Liver (tissue), 9 donors: ENCODE results near the gene SSR3. TPM values are rescaled to one million over a fixed set of nuclear protein-coding genes. Genes with fewer than 3 reads are reported as not detected.

Experiments used
- DNase-seq: peaks from one replicate; pipeline ENCODE4 v3.0.0-alpha.2; 2017; ENCODE audit warnings: low spot score
- H3K27ac ChIP-seq, 2 donors: one replicate each; pipeline ENCODE4 v1.7.0; 2013; ENCODE audit warnings: inconsistent platforms in 2 of 2, low read length in 2 of 2, control low read depth in 1 of 2, low read depth in 1 of 2, mild to moderate bottlenecking in 1 of 2
- H3K27me3 ChIP-seq, 4 donors: one replicate each; pipeline versions ENCODE4 v1.6.1 to v1.7.0; 2013; ENCODE audit warnings: low read length in 3 of 4, inconsistent platforms in 1 of 4, mild to moderate bottlenecking in 1 of 4, moderate library complexity in 1 of 4; ENCODE audit not compliant: control insufficient read depth in 4 of 4, insufficient read depth in 4 of 4
- H3K36me3 ChIP-seq, 4 donors: one replicate each; pipeline versions ENCODE4 v1.6.1 to v1.7.0; 2013; ENCODE audit warnings: low read length in 3 of 4, mild to moderate bottlenecking in 3 of 4, low read depth in 1 of 4, moderate library complexity in 1 of 4; ENCODE audit not compliant: control insufficient read depth in 4 of 4, insufficient read depth in 3 of 4
- H3K4me1 ChIP-seq, 4 donors: one replicate each; pipeline versions ENCODE4 v1.6.1 to v1.7.0; 2013; ENCODE audit warnings: low read length in 3 of 4, mild to moderate bottlenecking in 3 of 4, moderate library complexity in 1 of 4; ENCODE audit not compliant: control insufficient read depth in 4 of 4, insufficient read depth in 4 of 4
- H3K4me3 ChIP-seq, 3 donors: one replicate each; pipeline versions ENCODE4 v1.6.1 to v1.7.0; 2013; ENCODE audit warnings: low read length in 3 of 3, control low read depth in 1 of 3, low read depth in 1 of 3, mild to moderate bottlenecking in 1 of 3
- H3K9ac ChIP-seq, 2 donors: one replicate each; pipeline ENCODE4 v1.7.0; 2013; ENCODE audit warnings: low read length in 2 of 2, mild to moderate bottlenecking in 2 of 2, moderate library complexity in 2 of 2, control low read depth in 1 of 2, low read depth in 1 of 2
- H3K9me3 ChIP-seq, 4 donors: one replicate each; pipeline versions ENCODE4 v1.6.1 to v1.7.0; 2013; ENCODE audit warnings: low read length in 3 of 4; ENCODE audit not compliant: control insufficient read depth in 4 of 4
- ATF3 ChIP-seq: IDR thresholded peaks from 2 replicates; pipeline ENCODE4 v1.6.1; 2016; ENCODE audit warnings: antibody characterized with exemption
- CTCF ChIP-seq: fragments of 150-350 bp; IDR thresholded peaks from 2 replicates; pipeline ENCODE4 v1.5.1; 2017; ENCODE audit warnings: improper control_type of control experiment, low read depth, low read length; ENCODE audit not compliant: missing input control
- EGR1 ChIP-seq, 2 donors: IDR thresholded peaks; 2 replicates each; pipeline ENCODE4 v1.6.1; 2016 to 2018; ENCODE audit warnings: antibody characterized with exemption in 2 of 2, low read depth in 2 of 2
- FOXA1 ChIP-seq: IDR thresholded peaks from 2 replicates; pipeline ENCODE4 v1.6.1; 2016; ENCODE audit warnings: antibody characterized with exemption
- FOXA2 ChIP-seq: IDR thresholded peaks from 2 replicates; pipeline ENCODE4 v1.6.1; 2016; ENCODE audit warnings: antibody characterized with exemption
- GABPA ChIP-seq, 2 donors: IDR thresholded peaks in 1 of 2; conservative IDR thresholded peaks in 1 of 2; 2 replicates each; pipeline ENCODE4 v1.6.1; 2016; ENCODE audit warnings: antibody characterized with exemption in 2 of 2, mild to moderate bottlenecking in 1 of 2, moderate library complexity in 1 of 2
- HNF4A ChIP-seq, 2 donors: conservative IDR thresholded peaks; 2 replicates each; pipeline ENCODE4 v1.6.1; 2016; ENCODE audit warnings: antibody characterized with exemption in 2 of 2, mild to moderate bottlenecking in 2 of 2
- HNF4G ChIP-seq: IDR thresholded peaks from 2 replicates; pipeline ENCODE4 v1.6.1; 2016; ENCODE audit warnings: antibody characterized with exemption
- JUND ChIP-seq, 2 donors: IDR thresholded peaks; 2 replicates each; pipeline ENCODE4 v1.6.1; 2016; ENCODE audit warnings: antibody characterized with exemption in 2 of 2
- MAX ChIP-seq: IDR thresholded peaks from 2 replicates; pipeline ENCODE4 v1.6.1; 2016; ENCODE audit warnings: antibody characterized with exemption
- NR2F2 ChIP-seq: IDR thresholded peaks from 2 replicates; pipeline ENCODE4 v1.6.1; 2016; ENCODE audit warnings: antibody characterized with exemption
- RAD21 ChIP-seq, 2 donors: IDR thresholded peaks; 2 replicates each; pipeline ENCODE4 v1.6.1; 2016; ENCODE audit warnings: antibody characterized with exemption in 2 of 2, mild to moderate bottlenecking in 2 of 2
- RXRA ChIP-seq, 2 donors: IDR thresholded peaks; 2 replicates each; pipeline ENCODE4 v1.6.1; 2017 to 2018; ENCODE audit warnings: antibody characterized with exemption in 2 of 2, mild to moderate bottlenecking in 1 of 2
- SP1 ChIP-seq: IDR thresholded peaks from 2 replicates; pipeline ENCODE4 v1.6.1; 2018; ENCODE audit warnings: antibody characterized with exemption, mild to moderate bottlenecking
- TAF1 ChIP-seq: conservative IDR thresholded peaks from 2 replicates; pipeline ENCODE4 v1.6.1; 2016; ENCODE audit warnings: antibody characterized with exemption, mild to moderate bottlenecking
- YY1 ChIP-seq: IDR thresholded peaks from 2 replicates; pipeline ENCODE4 v1.6.1; 2016; ENCODE audit warnings: antibody characterized with exemption, mild to moderate bottlenecking
- ZBTB33 ChIP-seq: IDR thresholded peaks from 2 replicates; pipeline ENCODE4 v1.6.1; 2016; ENCODE audit warnings: antibody characterized with exemption
- WGBS: extraction: QIAGEN DNeasy Blood & Tissue Kit; methylation state at CpG from one replicate; pipeline ENCODE4 v1.1.7; 2013; 5-methylcytosine and 5-hydroxymethylcytosine counted together
- polyA plus RNA-seq, 2 donors: library from polyadenylated mRNA; stranded (reverse) in 1 of 2; unstranded in 1 of 2; fragments of 200-250 nt in 1 of 2; fragments of >200 nt in 1 of 2; fragmentation: Nextera tagmentation in 1 of 2; extraction: Ambion mirVana in 1 of 2; gene quantifications; one replicate each; pipeline versions ENCODE4 v1.2.1 to v1.2.3, GENCODE V29; 2013 to 2015
- total RNA-seq, 2 donors: library from RNA; depleted of rRNA; stranded (reverse); fragments of >200 nt; gene quantifications; one replicate each; pipeline ENCODE4 v1.2.3, GENCODE V29; 2014
- TF ChIP-seq, protein P1 (sequence below): IDR thresholded peaks from 2 replicates; pipeline ENCODE4 v1.6.1; 2016; ENCODE audit warnings: antibody characterized with exemption, mild to moderate bottlenecking
- donor health status: healthy.
- donor health status: healthy.
- donor health status: healthy.
- donor health status: healthy.
- donor health status: healthy.

SSR3 gene
- total and polyA plus RNA-seq, 4 donors = 63.7 to 168 (median 115) TPM

- Histone ChIP-seq H3K4me1 (peaks cover 0 to 2% (median 1%) of the 10 kb centered on the region in 4 donors), H3K9ac (no peak overlapping the region), H3K36me3 (peaks cover 8 to 68% (median 47%) of the 10 kb centered on the region in 4 donors), H3K27ac (no peak overlapping the region), H3K27me3 (no peaks in the 10 kb centered on the region), H3K9me3 (no peaks in the 10 kb centered on the region), H3K4me3 (no peak overlapping the region)
- WGBS = 68% methylated on average over 5 of the region's 5 CpGs
- no peak for DNase-seq
- TF ChIP-seq, protein P1, sequence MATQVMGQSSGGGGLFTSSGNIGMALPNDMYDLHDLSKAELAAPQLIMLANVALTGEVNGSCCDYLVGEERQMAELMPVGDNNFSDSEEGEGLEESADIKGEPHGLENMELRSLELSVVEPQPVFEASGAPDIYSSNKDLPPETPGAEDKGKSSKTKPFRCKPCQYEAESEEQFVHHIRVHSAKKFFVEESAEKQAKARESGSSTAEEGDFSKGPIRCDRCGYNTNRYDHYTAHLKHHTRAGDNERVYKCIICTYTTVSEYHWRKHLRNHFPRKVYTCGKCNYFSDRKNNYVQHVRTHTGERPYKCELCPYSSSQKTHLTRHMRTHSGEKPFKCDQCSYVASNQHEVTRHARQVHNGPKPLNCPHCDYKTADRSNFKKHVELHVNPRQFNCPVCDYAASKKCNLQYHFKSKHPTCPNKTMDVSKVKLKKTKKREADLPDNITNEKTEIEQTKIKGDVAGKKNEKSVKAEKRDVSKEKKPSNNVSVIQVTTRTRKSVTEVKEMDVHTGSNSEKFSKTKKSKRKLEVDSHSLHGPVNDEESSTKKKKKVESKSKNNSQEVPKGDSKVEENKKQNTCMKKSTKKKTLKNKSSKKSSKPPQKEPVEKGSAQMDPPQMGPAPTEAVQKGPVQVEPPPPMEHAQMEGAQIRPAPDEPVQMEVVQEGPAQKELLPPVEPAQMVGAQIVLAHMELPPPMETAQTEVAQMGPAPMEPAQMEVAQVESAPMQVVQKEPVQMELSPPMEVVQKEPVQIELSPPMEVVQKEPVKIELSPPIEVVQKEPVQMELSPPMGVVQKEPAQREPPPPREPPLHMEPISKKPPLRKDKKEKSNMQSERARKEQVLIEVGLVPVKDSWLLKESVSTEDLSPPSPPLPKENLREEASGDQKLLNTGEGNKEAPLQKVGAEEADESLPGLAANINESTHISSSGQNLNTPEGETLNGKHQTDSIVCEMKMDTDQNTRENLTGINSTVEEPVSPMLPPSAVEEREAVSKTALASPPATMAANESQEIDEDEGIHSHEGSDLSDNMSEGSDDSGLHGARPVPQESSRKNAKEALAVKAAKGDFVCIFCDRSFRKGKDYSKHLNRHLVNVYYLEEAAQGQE = no peak
- TF ChIP-seq RAD21 (IDR thresholded peaks at IDR 0.05) = no peak
- no peak for TF ChIP-seq EGR1 (IDR thresholded peaks at IDR 0.05; ENCODE audit: low read depth in 2 of 2)
- TF ChIP-seq MAX = no peak
- TF ChIP-seq FOXA2 = no peak
- no peak for TF ChIP-seq ATF3
- TF ChIP-seq FOXA1 = no peak
- no peak for TF ChIP-seq NR2F2
- no peak for TF ChIP-seq GABPA (IDR thresholded peaks at IDR 0.05 in 1 of 2, conservative IDR thresholded peaks at IDR 0.05 in 1 of 2)
- no peak for TF ChIP-seq RXRA (IDR thresholded peaks at IDR 0.05)
- TF ChIP-seq JUND (IDR thresholded peaks at IDR 0.05) = no peak
- TF ChIP-seq HNF4A (conservative IDR thresholded peaks at IDR 0.05) = no peak
- TF ChIP-seq TAF1 = no peak
- no peak for TF ChIP-seq HNF4G
- no peak for TF ChIP-seq ZBTB33
- TF ChIP-seq YY1 = no peak
- no peak for TF ChIP-seq SP1
- TF ChIP-seq CTCF = no peak
Measured at GRCh38 chr3:156542101-156543042, 12.5 kb downstream of the SSR3 start.
